GM19395 (cell line): ENCODE results near the gene PAPPA2.
"Not testable (repeated sequence)": the region's sequence is repeated elsewhere in the genome, so short reads cannot be mapped to it uniquely, and the experiment has no call there.

Experiments used
- ATAC-seq: cut with Tn5 transposase; IDR thresholded peaks from one replicate; pipeline ENCODE4 v1.9.1; 2021; ENCODE audit warnings: mild to moderate bottlenecking, moderate library complexity; ENCODE audit not compliant: unreplicated experiment

The PAPPA2 gene

DNA sequence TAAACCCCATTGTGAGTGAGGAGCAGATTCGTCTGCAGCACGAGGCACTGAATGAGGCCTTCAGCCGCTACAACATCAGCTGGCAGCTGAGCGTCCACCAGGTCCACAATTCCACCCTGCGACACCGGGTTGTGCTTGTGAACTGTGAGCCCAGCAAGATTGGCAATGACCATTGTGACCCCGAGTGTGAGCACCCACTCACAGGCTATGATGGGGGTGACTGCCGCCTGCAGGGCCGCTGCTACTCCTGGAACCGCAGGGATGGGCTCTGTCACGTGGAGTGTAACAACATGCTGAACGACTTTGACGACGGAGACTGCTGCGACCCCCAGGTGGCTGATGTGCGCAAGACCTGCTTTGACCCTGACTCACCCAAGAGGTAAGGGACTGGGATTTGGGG, 132.2 kb downstream of the PAPPA2 start:
- no peak for ATAC-seq

DNA sequence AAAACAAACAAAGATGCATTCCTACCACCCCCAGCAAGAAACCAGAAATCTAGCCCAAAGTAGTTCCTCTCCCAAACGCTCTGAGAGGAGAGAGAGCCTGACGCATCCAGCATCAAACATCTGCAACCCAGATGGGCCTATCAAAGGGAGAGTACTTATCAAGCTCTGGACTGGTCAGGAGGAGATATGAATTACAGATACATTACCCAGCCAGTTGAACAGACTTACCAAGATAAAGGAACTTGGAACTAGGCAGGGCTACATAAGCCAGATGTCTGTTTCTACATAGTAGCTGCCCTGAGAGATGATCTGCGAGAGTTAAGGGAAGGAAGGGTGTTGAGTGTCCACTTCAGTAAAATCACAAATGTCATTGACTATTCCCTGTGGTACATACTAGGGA, 138.4 kb downstream of the PAPPA2 start:
- ATAC-seq: no peak

DNA sequence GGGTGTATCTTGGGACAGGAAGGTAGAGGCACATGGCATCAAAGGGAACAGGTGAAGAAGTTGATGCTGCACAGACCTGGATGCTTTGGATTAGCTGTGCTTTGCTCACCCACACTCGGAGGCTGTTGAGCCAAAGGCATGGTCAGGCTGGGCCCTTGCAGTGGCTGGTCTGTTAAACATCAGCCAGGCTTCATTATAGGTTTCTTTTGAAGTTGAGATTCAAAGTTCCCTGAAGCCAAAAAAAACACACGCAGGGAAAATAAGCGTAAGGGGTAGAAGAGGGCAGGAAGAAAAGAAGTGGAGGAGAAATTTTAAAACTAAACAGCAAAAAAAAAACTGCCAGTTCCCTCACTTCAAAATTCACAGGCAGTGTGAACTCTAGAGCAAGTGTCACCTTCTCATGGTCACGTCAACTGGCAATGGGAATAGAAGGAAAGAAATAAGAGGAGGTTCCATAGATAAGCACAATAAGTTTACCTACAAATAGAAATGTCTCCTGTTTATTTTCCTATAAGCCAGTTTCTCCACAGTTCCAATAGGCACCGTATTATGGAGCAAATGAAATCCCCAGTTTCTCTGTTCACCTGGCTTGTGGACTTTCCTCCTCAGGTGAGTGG, 139.5 kb downstream of the PAPPA2 start:
- ATAC-seq: no peak

DNA sequence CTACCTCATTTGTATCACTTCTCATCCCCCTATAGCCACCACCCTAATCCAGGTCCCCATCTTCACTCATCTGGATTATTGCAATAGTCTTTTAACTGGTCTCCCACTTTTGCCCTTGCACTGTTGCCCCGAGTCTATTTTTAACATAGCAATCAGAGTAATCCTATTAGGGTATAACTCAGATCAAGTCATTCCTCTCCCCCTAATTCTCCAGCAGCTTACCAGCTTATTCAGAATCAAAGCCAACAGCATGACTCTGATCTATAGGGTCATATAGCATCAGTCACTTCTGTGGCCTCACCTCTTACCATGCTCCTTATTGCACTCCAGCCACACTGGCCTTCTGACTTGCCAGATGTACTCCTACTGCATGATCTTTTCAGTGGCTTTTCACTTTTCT, 140.7 kb downstream of the PAPPA2 start:
- ATAC-seq: no peak

DNA sequence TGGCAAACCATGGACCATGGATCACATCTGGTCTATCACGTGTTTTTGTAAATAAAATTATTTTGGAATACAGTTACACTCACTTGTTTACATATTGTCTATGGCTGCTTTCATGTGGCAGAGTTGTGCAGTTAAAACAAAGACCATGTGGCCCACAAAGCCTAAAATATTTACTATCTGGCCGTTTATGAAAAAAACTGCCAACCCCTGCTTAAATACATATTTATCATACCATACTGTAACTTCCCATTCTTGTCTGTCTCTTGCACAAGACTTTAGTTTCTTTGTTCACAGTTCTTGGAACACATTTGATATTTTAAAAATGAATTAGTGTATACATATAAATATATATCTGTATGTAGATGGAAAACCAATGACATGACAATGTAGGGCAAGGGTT, 141.5 kb downstream of the PAPPA2 start:
- ATAC-seq: no peak

DNA sequence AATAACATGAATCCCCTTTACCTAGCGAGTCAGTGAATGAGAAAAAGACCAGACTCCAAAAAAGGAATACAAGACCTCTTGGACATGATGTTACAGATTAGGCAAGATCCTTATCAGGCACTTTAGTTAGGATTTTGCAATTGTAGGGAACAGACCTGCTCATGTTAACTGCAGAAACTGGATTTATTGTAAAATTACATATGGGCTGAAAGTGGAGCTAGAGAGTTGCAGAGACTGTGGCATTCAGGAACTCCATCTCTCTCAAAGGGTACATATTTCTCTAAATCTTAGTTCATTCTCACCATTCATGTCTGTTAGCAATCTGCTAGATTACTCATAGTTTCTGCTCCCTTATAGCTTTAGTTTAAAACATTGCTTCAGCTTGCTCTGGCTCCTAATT, 142.2 kb downstream of the PAPPA2 start:
- no peak for ATAC-seq

DNA sequence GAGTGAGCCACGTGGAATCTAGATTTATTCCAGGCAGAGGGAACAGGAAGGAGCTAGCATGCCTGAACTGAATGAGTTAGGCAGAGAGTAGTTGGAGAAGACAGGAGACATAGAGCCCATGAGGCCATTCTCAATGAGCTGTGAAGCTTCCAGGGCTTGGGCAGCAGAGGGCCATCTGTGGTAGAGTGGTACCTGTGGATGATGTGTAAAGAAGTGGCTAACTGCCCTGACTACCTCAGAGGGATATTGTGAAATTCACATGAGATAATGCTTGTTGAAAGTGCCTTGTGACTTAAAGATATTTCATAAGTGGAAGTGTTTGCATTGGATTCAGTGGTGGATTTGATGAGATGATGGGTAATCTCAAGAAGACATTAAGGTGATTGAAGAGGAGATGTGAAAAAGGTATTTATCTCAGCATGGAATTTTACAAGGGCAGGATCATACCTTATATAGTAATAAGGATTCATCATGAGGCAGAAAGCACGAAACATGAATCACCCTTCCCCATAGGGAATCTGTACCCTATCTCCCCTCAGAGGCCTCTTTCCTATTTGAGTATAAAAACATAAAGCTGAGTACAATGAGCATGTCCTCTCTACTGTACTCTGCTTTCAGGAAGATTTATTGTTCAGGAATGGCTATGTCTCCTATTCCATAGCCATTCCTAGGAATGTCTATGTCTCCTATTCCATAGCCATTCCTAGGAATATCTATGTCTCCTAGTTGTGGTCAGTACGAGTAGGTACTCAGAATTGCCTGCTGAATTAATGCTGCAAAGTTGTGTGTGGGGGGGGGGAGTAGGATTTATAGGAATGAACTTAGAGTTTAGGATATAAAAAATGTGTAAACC, 146.8 kb downstream of the PAPPA2 start:
- ATAC-seq: no peak

DNA sequence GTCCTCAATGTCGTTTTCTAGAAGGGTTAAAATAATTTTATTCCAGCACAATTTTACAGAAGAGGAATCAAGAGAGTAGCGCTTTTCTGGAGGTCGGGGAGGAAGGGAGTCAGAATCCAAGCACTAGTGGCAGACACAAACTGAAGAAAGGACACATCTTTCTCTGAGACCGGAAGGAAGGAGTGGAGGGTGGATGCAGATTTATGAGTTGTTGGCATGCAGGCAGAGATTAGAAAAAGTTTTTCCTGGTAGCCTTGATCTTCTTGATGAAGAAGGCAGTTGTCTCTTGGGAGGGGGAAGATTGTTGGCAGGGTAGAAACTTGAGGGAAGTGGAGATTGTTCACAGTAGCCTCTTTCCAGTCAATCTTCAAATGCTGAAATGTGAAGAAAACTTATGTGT, 149.8 kb downstream of the PAPPA2 start:
- ATAC-seq: no peak

DNA sequence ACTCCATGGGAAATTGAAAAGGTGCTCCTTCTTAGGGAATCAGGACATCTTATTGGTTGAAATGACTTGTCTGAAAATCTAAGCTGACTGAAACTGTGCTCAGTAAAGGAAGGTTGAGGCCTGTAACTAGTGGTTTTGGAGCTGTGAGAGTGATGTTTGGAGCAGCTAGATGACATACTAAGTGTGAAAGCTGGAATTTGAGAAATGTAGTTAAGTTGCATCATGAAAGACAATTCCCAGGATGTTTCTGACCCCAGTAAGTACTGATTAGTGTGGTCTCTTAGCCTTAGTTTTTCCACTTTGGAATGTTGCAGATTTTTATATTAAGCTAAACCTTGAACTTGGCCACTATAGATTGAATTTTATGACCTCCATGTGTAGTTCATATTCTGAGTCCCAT, 154.9 kb downstream of the PAPPA2 start:
- no peak for ATAC-seq

DNA sequence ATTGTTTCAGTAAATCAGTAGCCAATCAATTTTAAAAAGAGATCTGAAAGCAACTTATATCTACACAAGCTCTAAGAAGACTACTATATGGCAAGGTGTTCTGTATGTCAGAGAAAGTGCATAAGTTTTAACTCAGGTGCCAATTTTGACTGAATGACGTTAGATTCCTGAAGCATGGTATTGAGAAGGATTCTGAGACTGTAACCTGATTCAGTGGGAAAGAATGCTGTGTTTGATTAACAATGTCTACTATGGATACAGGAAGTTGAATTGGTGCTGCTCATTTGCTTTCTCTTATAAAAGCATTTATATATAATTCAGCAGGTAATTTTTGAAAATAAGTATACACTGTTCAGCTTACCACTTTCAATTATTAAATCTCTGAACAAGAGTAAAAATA, 156.3 kb downstream of the PAPPA2 start:
- ATAC-seq: no peak

DNA sequence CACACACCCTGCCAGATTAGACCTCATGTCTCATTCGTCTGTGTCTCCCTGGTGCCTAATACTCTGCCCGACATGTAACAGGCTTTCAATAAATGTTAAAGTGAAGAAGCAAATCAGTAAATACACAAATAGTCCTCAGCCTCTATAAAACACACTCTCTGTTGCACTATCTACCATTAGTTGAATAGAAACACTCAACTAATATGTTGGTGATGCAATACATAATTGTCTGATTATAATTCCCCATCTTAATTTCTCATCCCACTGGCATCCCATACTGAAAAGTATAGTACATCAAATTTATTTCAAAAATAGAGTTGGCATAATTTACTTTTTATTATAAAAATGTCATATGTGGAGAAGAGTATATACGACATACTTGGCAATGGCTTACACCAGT, 162.4 kb downstream of the PAPPA2 start:
- ATAC-seq: no peak

DNA sequence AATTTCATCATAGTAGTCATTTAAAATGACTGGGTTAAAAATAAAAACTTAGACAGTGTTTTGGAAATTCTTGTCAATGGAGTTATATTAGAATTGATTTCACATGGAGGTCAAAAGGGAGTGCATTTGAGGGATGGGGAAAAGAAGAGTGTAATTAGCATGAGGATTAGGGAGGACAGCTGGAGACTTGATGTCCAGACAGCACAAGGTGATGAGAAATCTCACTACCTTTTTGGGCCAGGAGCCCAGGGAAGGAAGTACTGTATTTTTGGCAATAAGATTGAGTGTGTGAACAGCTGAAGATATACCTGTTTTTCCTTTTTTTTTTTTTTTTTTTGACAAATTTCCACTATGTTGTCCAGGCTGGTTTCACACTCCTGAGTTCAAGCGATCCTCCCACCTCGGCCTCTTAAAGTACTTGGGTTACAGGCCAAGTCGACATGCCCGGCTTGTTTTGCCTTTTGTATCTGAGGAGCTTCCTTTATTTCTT, 163.6 kb downstream of the PAPPA2 start:
- ATAC-seq: no peak

DNA sequence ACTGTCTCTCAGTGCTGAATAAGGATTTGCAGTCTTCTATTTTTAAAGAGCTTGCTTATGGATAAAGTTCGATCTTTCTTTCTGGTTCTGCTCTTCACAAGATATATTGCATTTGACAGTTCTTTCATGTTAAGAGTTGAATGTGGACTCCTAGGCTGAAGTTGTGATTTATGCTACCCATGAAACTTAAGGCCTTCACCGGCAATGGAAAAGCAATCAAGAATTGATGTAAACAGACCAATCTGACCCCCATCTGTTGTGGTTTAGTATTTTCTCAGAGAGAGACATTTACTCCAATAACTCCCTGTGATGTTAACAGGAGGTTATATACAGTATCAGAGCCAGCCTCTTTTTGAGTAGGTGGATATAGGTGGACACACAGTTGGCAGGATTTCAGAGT, 165.8 kb downstream of the PAPPA2 start:
- no peak for ATAC-seq

DNA sequence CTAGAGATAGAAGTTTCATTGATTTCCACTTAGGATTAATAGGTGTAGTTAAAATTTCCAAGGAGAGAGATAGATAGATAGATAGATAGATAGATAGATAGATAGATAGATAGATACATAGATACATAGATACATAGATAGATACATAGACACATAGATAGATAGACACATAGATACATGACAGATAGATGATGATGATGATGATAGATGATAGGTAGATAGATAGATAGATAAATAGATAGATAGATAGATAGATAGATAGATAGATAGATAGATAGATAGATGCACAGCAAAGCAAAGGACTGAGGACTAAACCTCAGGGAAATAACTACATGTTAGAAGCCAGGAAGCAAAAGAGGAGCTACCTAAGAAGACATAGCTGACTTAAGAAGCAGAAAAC, 171.8 kb downstream of the PAPPA2 start:
- ATAC-seq: not testable (repeated sequence)

DNA sequence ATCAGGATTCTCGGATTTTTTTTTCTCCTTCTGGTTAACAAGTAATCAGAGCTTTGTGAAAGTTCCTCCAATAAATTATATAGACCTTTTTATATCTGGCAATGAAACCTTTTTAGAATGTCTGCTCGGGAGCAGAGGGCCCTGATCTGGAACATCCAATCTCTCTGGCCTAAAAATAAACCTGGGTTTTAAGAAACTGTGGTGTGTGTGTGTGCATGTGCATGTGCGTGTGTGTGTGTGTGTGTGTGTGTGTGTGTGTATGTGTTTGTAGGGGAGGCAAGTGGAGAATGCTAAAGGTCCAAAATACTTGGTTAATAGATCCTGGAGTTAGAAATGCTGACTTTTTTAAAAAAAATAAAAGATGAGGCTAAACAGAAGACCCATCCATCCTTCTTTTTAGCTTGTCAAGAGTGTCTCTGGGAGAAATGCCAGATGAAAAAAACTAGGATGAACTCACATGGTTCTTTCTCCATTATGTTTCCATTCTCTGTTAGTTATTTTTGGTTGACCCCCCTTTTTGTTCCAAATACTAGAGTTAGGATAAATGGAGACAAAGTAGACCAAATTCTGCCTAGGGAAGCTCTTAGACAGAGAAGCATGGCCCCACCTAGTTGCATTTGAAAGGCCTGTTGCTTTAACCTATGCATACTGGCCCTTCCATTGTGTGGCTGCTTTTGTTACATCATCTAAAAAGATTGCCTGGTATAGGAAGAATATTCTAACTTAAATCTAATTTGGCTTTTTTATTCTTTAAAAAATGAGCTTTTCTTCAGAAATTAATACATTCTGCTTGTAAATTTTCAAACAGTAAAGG, 175.9 kb downstream of the PAPPA2 start:
- ATAC-seq: no peak

DNA sequence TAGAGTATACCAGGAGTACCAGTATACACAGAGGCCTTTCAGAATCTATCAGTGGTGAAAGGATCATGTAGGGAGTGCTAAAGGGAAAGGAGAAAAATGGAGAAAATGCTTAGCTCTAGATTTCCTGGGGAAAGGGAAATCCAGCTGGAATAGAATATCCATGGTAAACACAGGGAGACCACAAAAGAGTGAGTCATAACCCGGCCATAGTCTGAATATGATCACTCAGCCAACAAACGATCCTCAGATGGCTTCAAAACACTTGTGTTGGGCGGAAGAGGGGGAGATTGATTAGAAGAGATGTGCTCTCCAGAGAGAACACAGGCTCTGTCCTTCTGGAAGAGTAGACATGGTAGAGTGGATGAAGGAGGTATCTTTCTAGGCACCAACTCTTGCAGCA, 180.6 kb downstream of the PAPPA2 start:
- no peak for ATAC-seq

DNA sequence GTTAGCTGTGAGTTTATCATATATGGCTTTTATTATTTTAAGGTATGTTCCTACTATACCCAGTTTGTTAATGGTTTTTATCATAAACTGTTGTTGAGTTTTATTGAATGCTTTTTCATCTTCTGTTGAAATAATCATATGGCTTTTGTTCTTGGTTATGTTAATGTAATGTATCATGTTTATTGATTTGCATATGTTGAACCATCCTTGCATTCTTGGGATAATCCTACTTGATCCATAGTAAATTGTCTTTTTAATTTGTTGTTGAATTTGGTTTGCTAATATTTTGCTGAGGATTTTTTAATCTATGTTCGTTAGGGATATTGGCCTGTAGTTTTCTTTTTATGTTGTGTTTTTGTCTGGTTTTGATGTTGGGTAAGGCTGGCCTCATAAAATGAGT, 185.6 kb downstream of the PAPPA2 start:
- ATAC-seq: no peak

DNA sequence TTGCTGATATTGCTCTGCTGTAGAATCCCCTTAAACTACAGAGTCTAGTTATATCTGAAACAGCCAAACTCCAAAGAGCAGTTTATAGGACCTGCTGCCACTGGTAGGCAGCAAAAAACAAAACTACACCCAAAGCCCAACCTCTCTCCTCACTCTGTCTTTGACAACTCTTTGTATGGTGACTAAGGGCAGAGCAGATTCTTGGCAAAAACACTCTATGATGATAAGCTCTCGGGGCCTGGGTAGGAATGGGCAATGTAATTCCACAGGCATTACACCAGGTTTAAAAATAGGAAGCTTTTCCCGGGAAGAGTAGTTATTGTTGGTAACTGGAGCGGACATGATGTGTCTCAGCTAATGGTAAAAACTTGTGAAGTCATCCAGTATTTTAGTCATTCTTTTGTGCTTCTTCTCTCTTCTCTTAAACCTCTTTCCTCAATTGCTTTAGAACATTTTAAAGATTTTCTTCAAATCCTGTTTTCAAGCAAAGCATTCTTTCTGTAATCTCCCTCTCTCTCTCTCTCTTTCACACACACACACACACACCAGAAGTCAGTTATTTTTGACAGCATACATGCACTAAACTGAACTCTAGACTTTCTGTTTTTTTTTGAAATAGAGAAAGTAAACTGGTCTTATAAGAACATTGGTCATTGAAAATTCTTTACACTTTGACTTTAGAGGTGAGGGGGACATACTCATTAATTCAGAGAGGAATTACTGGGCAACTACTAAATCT, 193.5 kb downstream of the PAPPA2 start:
- no peak for ATAC-seq

DNA sequence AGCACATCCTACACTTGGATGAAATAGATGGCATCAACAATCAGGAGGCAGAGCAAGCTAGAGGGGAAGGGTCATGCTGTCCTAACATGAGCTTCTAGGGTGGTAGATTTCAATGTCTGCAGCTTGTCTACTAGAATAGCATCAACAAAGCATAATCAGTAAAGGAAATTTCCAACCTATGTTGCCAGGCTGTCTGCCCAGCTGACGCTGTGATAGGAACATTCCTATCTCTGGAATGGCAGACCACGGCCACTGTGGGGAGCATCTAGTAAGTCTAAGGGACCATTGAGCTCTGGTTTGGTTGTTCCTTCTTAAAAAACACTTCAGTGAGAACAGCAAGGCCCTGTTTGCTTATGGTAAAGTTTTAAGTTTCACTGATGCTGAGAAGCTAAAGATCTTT, 206.8 kb downstream of the PAPPA2 start:
- no peak for ATAC-seq

DNA sequence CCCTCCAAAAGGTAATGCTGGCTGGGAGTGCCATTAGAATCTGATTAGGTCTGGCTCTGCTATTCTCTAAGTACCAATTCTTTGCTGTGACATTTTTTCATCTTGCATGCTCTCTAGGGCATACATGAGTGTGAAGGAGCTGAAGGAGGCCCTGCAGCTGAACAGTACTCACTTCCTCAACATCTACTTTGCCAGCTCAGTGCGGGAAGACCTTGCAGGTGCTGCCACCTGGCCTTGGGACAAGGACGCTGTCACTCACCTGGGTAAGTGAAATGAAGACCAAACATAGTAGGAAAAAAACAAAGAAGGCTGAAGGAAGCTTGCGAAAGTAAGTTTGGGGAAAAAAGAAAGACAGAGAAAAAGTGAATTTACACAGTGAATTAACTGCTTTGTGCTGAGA, 207.9 kb downstream of the PAPPA2 start:
- no peak for ATAC-seq
